DOHH2 (cell line): ENCODE results near the gene TOR2A.

Experiments used
- H3F3A ChIP-seq: fragments of 200-600 bp; sonication (generic), shearing (Covaris generic); 2 replicates; pipeline ENCODE4 v1.6.0; 2016; ENCODE audit warnings: antibody characterized with exemption, mild to moderate bottlenecking; ENCODE audit not compliant: control insufficient read depth, insufficient read depth
- H3K27ac ChIP-seq: fragments of 200-600 bp; sonication (generic); 2 replicates; pipeline ENCODE4 v1.5.1; 2014; ENCODE audit warnings: low read depth, mild to moderate bottlenecking, low read length, moderate library complexity
- H3K27me3 ChIP-seq: fragments of 200-600 bp; sonication (generic); 2 replicates; pipeline ENCODE4 v1.6.1; 2014; ENCODE audit warnings: mild to moderate bottlenecking, low read length, mixed read lengths; ENCODE audit not compliant: control insufficient read depth
- H3K36me3 ChIP-seq: fragments of 200-600 bp; sonication (generic); 2 replicates; pipeline ENCODE4 v1.6.1; 2014; ENCODE audit warnings: mild to moderate bottlenecking, low read length, moderate library complexity, mixed read lengths; ENCODE audit not compliant: control insufficient read depth
- H3K4me1 ChIP-seq: fragments of 200-600 bp; sonication (generic); 2 replicates; pipeline ENCODE4 v1.6.1; 2014; ENCODE audit warnings: mild to moderate bottlenecking, low read length, mixed read lengths; ENCODE audit not compliant: control insufficient read depth
- H3K4me2 ChIP-seq: fragments of 200-600 bp; sonication (generic); 2 replicates; pipeline ENCODE4 v1.6.0; 2014; ENCODE audit warnings: mild to moderate bottlenecking, low read length, moderate library complexity
- H3K4me3 ChIP-seq: fragments of 200-600 bp; sonication (generic); 2 replicates; pipeline ENCODE4 v1.5.1; 2014; ENCODE audit warnings: mild to moderate bottlenecking, low read length, mixed read lengths
- H3K79me2 ChIP-seq: fragments of 200-600 bp; sonication (generic); 2 replicates; pipeline ENCODE4 v1.6.1; 2014; ENCODE audit warnings: mild to moderate bottlenecking, low read length, mixed read lengths; ENCODE audit not compliant: control insufficient read depth
- H3K9me2 ChIP-seq: fragments of 200-600 bp; sonication (generic); replicated peaks from 2 replicates; pipeline ENCODE4 v1.6.1; 2014; ENCODE audit warnings: mild to moderate bottlenecking, low read length, mixed read lengths; ENCODE audit not compliant: control insufficient read depth
- H3K9me3 ChIP-seq: fragments of 200-600 bp; sonication (generic); 2 replicates; pipeline ENCODE4 v1.6.1; 2014; ENCODE audit warnings: antibody characterized with exemption, low read length, mixed read lengths; ENCODE audit not compliant: control insufficient read depth, insufficient read depth
- H4K20me1 ChIP-seq: fragments of 200-600 bp; sonication (generic); 2 replicates; pipeline ENCODE4 v1.6.0; 2014; ENCODE audit warnings: low read depth, mild to moderate bottlenecking, antibody characterized with exemption, low read length, moderate library complexity; ENCODE audit not compliant: control insufficient read depth, insufficient read depth
- CTCF ChIP-seq: fragments of 200-600 bp; sonication (generic); IDR thresholded peaks from one replicate; pipeline ENCODE4 v1.5.1; 2014; ENCODE audit warnings: antibody characterized with exemption, mild to moderate bottlenecking, low read depth, low read length; ENCODE audit not compliant: poor library complexity, severe bottlenecking
- EZH2phosphoT487 ChIP-seq: fragments of 200-600 bp; sonication (generic); IDR thresholded peaks from 2 replicates; pipeline ENCODE4 v1.6.1; 2017; ENCODE audit warnings: borderline replicate concordance, mild to moderate bottlenecking, antibody characterized with exemption, low read length, moderate library complexity, mixed read lengths

TOR2A gene

GRCh38 chr9:127773981-127774380 is 38.9 kb upstream of the TOR2A start:
- Histone ChIP-seq H4K20me1 (peaks cover 8% of the 10 kb centered on the region; the same call in 1 of the 2 replicates), H3K9me2 (no peaks in the 10 kb centered on the region), H3K27me3 (no peaks in the 10 kb centered on the region), H3F3A (peaks cover 12% of the 10 kb centered on the region), H3K36me3 (peaks cover 50% of the 10 kb centered on the region), H3K4me1 (peaks cover 46% of the 10 kb centered on the region), H3K27ac (no peak overlapping the region), H3K79me2 (peaks cover 36% of the 10 kb centered on the region), H3K9me3 (no peaks in the 10 kb centered on the region), H3K4me3 (no peak overlapping the region), H3K4me2 (no peak overlapping the region)
- no peak for TF ChIP-seq CTCF
- TF ChIP-seq EZH2phosphoT487 = no peak

- Histone ChIP-seq H3F3A (peaks cover 7% of the 10 kb centered on the region), H3K36me3 (peaks cover 51% of the 10 kb centered on the region), H3K79me2 (peaks cover 37% of the 10 kb centered on the region), H3K4me1 (peaks cover 41% of the 10 kb centered on the region), H3K27me3 (no peaks in the 10 kb centered on the region), H3K4me3 (no peak overlapping the region), H3K4me2 (no peak overlapping the region), H3K9me3 (no peaks in the 10 kb centered on the region), H3K27ac (no peak overlapping the region), H3K9me2 (no peaks in the 10 kb centered on the region), H4K20me1 (peaks cover 8% of the 10 kb centered on the region; the same call in 1 of the 2 replicates)
- no peak for TF ChIP-seq CTCF
- TF ChIP-seq EZH2phosphoT487 = no peak
Measured at GRCh38 chr9:127773272-127773671, 38.2 kb upstream of the TOR2A start.

GRCh38 chr9:127772603-127773002 is 37.5 kb upstream of the TOR2A start:
- Histone ChIP-seq H3K9me2 (no peaks in the 10 kb centered on the region), H3K4me2 (no peak overlapping the region), H3K4me1 (peaks cover 46% of the 10 kb centered on the region), H3K27ac (no peak overlapping the region), H3K27me3 (no peaks in the 10 kb centered on the region), H3K9me3 (no peaks in the 10 kb centered on the region), H3K79me2 (peaks cover 31% of the 10 kb centered on the region), H3K4me3 (no peak overlapping the region), H3K36me3 (peaks cover 54% of the 10 kb centered on the region), H3F3A (peaks cover 5% of the 10 kb centered on the region), H4K20me1 (peaks cover 8% of the 10 kb centered on the region; the same call in 1 of the 2 replicates)
- TF ChIP-seq EZH2phosphoT487 (no peak), CTCF (no peak)
